ENCODE data around the gene STK32B.
A peak's percentile ranks its signal among the peaks of the same experiment; 100 is the strongest.
"Not testable (repeated sequence)": the region's sequence is repeated elsewhere in the genome, so short reads cannot be mapped to it uniquely, and the experiment has no call there.

STK32B gene

GRCh38 chr4:5213087-5213595, 161.9 kb downstream of the STK32B start:
- no peak for DNase-seq

- no peak for DNase-seq
Measured at GRCh38 chr4:5215321-5215720, 164.0 kb downstream of the STK32B start.

GRCh38 chr4:5217421-5217820, 166.1 kb downstream of the STK32B start:
- no peak for DNase-seq

GRCh38 chr4:5218376-5219069, 167.2 kb downstream of the STK32B start:
- DNase-seq = no peak

GRCh38 chr4:5220028-5220427, 168.7 kb downstream of the STK32B start:
- DNase-seq = peak; percentile 18

GRCh38 chr4:5222047-5222446, 170.8 kb downstream of the STK32B start:
- no peak for DNase-seq

GRCh38 chr4:5222951-5223350, 171.7 kb downstream of the STK32B start:
- no peak for DNase-seq

- DNase-seq = no peak
Measured at GRCh38 chr4:5224340-5224739, 173.1 kb downstream of the STK32B start.

GRCh38 chr4:5232549-5232948, 181.3 kb downstream of the STK32B start:
- DNase-seq = no peak

- no peak for DNase-seq
Measured at GRCh38 chr4:5237086-5237660, 185.9 kb downstream of the STK32B start.

- peak; percentile 28 for DNase-seq
Measured at GRCh38 chr4:5238173-5238572, 186.9 kb downstream of the STK32B start.

GRCh38 chr4:5247061-5247460, 195.8 kb downstream of the STK32B start:
- DNase-seq = not testable (repeated sequence)

GRCh38 chr4:5247735-5248134, 196.5 kb downstream of the STK32B start:
- DNase-seq = no peak

GRCh38 chr4:5249727-5250126, 198.4 kb downstream of the STK32B start:
- no peak for DNase-seq

- not testable (repeated sequence) for DNase-seq
Measured at GRCh38 chr4:5250536-5250935, 199.3 kb downstream of the STK32B start.

- DNase-seq = no peak
Measured at GRCh38 chr4:5256421-5256820, 205.1 kb downstream of the STK32B start.

- DNase-seq = no peak
Measured at GRCh38 chr4:5257086-5257485, 205.8 kb downstream of the STK32B start.

GRCh38 chr4:5259471-5259870, 208.2 kb downstream of the STK32B start:
- no peak for DNase-seq

GRCh38 chr4:5260121-5260520, 208.8 kb downstream of the STK32B start:
- DNase-seq = no peak

GRCh38 chr4:5261866-5262265, 210.6 kb downstream of the STK32B start:
- no peak for DNase-seq

GRCh38 chr4:5266991-5267390, 215.7 kb downstream of the STK32B start:
- DNase-seq = no peak

- DNase-seq = no peak
Measured at GRCh38 chr4:5267408-5267807, 216.1 kb downstream of the STK32B start.

- no peak for DNase-seq
Measured at GRCh38 chr4:5276475-5277075, 225.3 kb downstream of the STK32B start.

GRCh38 chr4:5277079-5277478, 225.8 kb downstream of the STK32B start:
- DNase-seq = no peak

Data from fibroblast of upper back skin (primary cell).